Germinal center (tissue), 1 donor: ENCODE data around the gene GTPBP3.

Experiments used
- DNase-seq: peaks from one replicate; pipeline ENCODE4 v3.0.0; 2012; ENCODE audit warnings: mixed read lengths, low spot score

The GTPBP3 gene

DNA sequence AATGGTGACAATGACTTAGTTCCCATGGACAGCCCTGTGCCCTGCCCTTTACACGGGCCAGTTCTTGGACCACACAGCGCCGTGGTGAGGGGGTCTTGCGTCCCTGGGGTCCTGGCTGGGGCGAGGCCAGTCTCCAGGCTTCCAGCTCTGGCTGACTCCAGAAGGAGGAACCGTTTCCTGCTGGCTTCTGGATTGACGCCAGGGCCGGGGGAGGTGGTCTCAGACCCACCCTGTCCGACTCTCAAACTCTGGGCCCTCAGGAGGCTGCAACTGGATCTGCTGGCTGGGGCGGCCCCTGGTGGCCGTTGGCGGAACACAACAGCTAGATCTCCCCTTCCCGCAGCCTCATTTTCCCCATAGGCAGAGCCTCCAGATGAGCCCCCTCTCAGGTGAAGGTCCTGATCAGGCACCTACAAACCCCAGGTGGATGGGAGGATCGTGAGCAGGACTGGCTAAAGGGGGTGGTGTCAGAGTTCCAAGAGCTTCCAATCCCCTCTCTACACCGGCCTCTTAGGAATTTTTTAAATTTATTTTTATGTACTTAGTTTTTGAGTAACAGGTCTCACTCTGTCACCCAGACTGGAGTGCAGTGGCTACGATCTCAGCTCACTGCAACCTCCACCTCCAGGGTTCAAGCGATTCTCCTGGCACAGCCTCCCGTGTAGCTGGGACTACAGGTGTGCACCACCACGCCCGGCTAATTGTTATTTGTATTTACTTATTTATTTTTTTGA is 48.7 kb downstream of the GTPBP3 start:
- DNase-seq = peak; percentile 82

GRCh38 chr19:17389288-17389687 is 51.9 kb downstream of the GTPBP3 start:
- DNase-seq = no peak

DNA sequence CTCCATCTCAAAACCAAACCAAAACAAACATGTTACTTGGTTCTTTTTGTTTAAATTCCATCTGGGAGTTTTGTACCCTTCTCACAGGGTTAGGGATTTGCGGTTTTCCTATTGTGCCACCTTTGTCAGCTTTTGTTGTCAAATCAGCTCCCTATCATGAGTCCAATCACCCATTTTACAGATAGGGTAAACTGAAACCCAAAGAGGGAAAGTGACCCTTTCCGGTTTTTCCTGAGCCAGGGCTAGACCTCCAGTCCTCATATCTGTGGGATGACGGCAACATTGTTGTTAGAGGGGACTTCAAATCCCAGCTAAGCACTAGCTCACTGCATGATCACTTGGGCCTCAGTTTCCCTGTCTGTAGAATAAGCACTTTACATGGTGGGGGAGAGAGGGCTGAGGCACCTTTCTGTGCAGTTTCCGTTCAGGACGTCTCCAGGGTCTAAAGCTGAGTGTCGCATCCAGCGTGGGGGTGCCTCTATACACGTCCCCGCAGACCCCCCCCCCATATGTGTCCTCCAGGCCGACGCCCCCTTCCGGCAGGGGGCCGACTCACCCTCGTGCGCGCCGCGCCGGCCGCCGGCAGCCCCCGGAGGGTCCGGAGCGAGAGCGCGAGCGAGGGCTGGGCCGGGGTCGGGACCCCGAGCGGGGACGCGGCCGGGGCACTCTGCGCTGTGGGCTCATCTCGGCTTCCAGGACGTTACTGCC is 52.8 kb downstream of the GTPBP3 start:
- DNase-seq = peak; percentile 22

DNA sequence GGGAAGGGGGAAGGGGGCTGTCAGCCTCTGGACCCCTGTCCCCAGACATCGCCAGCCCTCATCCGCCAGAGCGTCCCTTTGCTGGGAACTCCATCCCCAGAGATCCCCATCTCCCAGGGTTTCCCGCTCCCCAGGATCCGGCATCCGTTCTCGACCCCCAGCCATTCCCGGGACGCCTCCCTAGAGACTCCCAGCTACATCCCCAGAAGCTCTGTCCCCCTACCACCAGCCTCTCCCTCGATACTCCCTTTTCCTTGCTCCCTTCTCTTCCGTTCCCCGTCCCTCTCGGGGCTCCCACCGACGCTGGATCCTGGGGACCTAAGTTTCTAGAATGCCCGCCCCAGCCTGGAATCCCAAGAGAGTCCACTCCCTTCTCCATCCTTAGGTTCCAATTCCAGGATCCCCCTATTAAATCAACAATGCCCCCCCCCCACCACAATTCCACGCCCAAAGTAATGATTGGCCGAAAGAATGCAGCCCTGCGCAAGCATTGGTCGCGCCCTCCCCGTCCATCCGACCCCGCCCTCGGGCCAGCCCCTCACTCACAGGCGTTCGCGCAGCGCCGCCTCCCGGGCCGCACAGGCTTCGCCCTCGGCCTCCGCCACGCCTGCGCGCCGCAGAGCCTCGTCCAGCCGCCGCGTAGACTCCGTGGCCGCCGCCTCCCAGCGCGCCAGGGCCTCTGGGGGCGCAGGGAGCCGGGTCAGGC is 53.5 kb downstream of the GTPBP3 start:
- peak; percentile 96 for DNase-seq

- DNase-seq = peak; percentile 30
Observed at GRCh38 chr19:17391371-17392151, 54.2 kb downstream of the GTPBP3 start.
